Measurements from ENCODE around the gene AFF3. TPM values are rescaled to one million over a fixed set of nuclear protein-coding genes. Genes with fewer than 3 reads are reported as not detected.

The AFF3 gene
- total and polyA plus RNA-seq, 10 of the 15 experiments (the other 5 are each of a cell fraction or from before 2014, with no cell fraction given), result 0.26 to 5.5 (median 3.0) TPM

- TF ChIP-seq ZBTB11 (CRISPR knock-in tag; IDR thresholded peaks at IDR 0.05) (no peak), ZNF384 (IDR thresholded peaks at IDR 0.05; ENCODE audit: borderline replicate concordance, low read depth, low read length) (no peak), LARP7 (IDR thresholded peaks at IDR 0.05) (no peak), RB1 (IDR thresholded peaks at IDR 0.05; ENCODE audit: borderline replicate concordance) (no peak), ELK1 (IDR thresholded peaks at IDR 0.05; ENCODE audit: low read depth, low read length) (no peak)
These were observed 365.3 kb downstream of the AFF3 start (continued) for GRCh38 chr2:99776906-99777646.

GRCh38 chr2:99776206-99776905 is 366.0 kb downstream of the AFF3 start:
- Histone ChIP-seq H3K9me3 (replicated peaks; ENCODE audit: control insufficient read depth, insufficient read depth, low read length) (no peaks in the 10 kb centered on the region), H3K9ac (ENCODE audit: control insufficient read depth, insufficient read depth, low read length) (no peak overlapping the region), H2AFZ (ENCODE audit: control insufficient read depth, low read depth, low read length) (no peak overlapping the region), H3K27ac (ENCODE audit: control insufficient read depth, insufficient read depth) (no peak overlapping the region), H3K36me3 (ENCODE audit: control insufficient read depth in 2 of 2, insufficient read depth in 2 of 2, low read length in 1 of 2) (no peaks in the 10 kb centered on the region), H3K27me3 (replicated peaks in 1 of 2; ENCODE audit: control insufficient read depth in 2 of 2, insufficient read depth in 2 of 2, low read length in 1 of 2) (no peaks in the 10 kb centered on the region), H3K4me3 (no peak overlapping the region), H3K4me1 (ENCODE audit: control insufficient read depth, insufficient read depth, low read length) (no peaks in the 10 kb centered on the region), H4K20me1 (ENCODE audit: control insufficient read depth, insufficient read depth) (no peaks in the 10 kb centered on the region), H3K79me2 (ENCODE audit: control insufficient read depth, insufficient read depth, low read length) (no peaks in the 10 kb centered on the region), H3K4me2 (ENCODE audit: control insufficient read depth, insufficient read depth) (no peak overlapping the region)
- DNase-seq (ENCODE audit: low read depth, low spot score), result no peak
- intact Hi-C loops (cut with micrococcal nuclease; ENCODE audit: unreplicated experiment) (no loop called here), in situ Hi-C loops (cut with MboI) (no loop called here)
- RAD21 ChIA-PET (ENCODE audit: unreplicated experiment), result no interaction called here
- WGBS (ENCODE audit: insufficient coverage, insufficient replicate concordance, low lambda C conversion rate, missing lambda C conversion rate), result 39% methylated on average over 3 of the region's 3 CpGs
- no peak for FAIRE-seq
- POLR2A ChIA-PET, result interaction anchor here (0.6 kb wide), 1 partner anchor 30 kb away, joined by 3 read pairs; no protein-coding TSS in a partner anchor
- ATAC-seq, result no peak
- CTCF ChIA-PET, result no interaction called here
- no TSS peak for BruUV-seq (replicated peaks)
- SMC1A ChIA-PET (ENCODE audit: uncharacterized antibody, unreplicated experiment), result no interaction called here
- TF ChIP-seq RB1 (IDR thresholded peaks at IDR 0.05; ENCODE audit: borderline replicate concordance) (no peak), RUNX3 (IDR thresholded peaks at IDR 0.05; ENCODE audit: low read length) (no peak), TARDBP (IDR thresholded peaks at IDR 0.05; ENCODE audit: borderline replicate concordance) (no peak), POLR2AphosphoS5 (IDR thresholded peaks at IDR 0.05; ENCODE audit: low read length) (no peak), REST (IDR thresholded peaks at IDR 0.05; ENCODE audit: low read depth, low read length) (no peak), ESRRA (IDR thresholded peaks at IDR 0.05; ENCODE audit: low read length) (no peak), BMI1 (IDR thresholded peaks at IDR 0.05; ENCODE audit: borderline replicate concordance) (no peak), NFYB (IDR thresholded peaks at IDR 0.05; ENCODE audit: insufficient read depth, low read depth, low read length) (no peak), YY1 (IDR thresholded peaks at IDR 0.05; ENCODE audit: low read depth, low read length) (no peak), RBBP5 (conservative IDR thresholded peaks at IDR 0.05) (no peak)

Measured in GM12878 (cell line).